GM18526 (cell line): ENCODE results near the gene IGLL1.

ENCODE experiments used
- POLR2A ChIP-seq: IDR thresholded peaks from 3 replicates; pipeline ENCODE4 v1.6.1; 2011; ENCODE audit not compliant: insufficient read length; ENCODE audit errors: extremely low read depth

Gene IGLL1

GRCh38 chr22:23531283-23531956, 48.7 kb downstream of the IGLL1 start:
- no peak for TF ChIP-seq POLR2A

GRCh38 chr22:23530766-23531282, 49.3 kb downstream of the IGLL1 start:
- no peak for TF ChIP-seq POLR2A

- TF ChIP-seq POLR2A: no peak
Observed at GRCh38 chr22:23530106-23530505, 50.0 kb downstream of the IGLL1 start.

GRCh38 chr22:23529166-23530103, 50.7 kb downstream of the IGLL1 start:
- TF ChIP-seq POLR2A: no peak

- no peak for TF ChIP-seq POLR2A
Observed at GRCh38 chr22:23527971-23528740, 51.9 kb downstream of the IGLL1 start.

GRCh38 chr22:23526596-23527316, 53.3 kb downstream of the IGLL1 start:
- TF ChIP-seq POLR2A: no peak

GRCh38 chr22:23525510-23525909, 54.6 kb downstream of the IGLL1 start:
- TF ChIP-seq POLR2A: no peak

GRCh38 chr22:23524226-23524625, 55.9 kb downstream of the IGLL1 start:
- no peak for TF ChIP-seq POLR2A

- TF ChIP-seq POLR2A: no peak
Observed at GRCh38 chr22:23523713-23524112, 56.4 kb downstream of the IGLL1 start.
